KOPT-K1 (cell line): ENCODE data around the gene STK33.

Experiments used
- H3K27ac ChIP-seq: fragments of 200-600 bp; sonication (generic); 2 replicates; pipeline ENCODE4 v1.5.1; 2016; ENCODE audit warnings: antibody characterized with exemption, mild to moderate bottlenecking, low read depth, low read length; ENCODE audit not compliant: poor library complexity, severe bottlenecking
- H3K36me3 ChIP-seq: fragments of 200-600 bp; sonication (generic); 2 replicates; pipeline ENCODE4 v1.5.1; 2017; ENCODE audit warnings: antibody characterized with exemption, mild to moderate bottlenecking, low read length, moderate library complexity; ENCODE audit not compliant: insufficient read depth
- H3K9me3 ChIP-seq: fragments of 200-600 bp; sonication (generic); 2 replicates; pipeline ENCODE4 v1.5.1; 2017; ENCODE audit warnings: antibody characterized with exemption, low read length, mild to moderate bottlenecking; ENCODE audit not compliant: insufficient read depth, poor library complexity, severe bottlenecking

Gene STK33

DNA sequence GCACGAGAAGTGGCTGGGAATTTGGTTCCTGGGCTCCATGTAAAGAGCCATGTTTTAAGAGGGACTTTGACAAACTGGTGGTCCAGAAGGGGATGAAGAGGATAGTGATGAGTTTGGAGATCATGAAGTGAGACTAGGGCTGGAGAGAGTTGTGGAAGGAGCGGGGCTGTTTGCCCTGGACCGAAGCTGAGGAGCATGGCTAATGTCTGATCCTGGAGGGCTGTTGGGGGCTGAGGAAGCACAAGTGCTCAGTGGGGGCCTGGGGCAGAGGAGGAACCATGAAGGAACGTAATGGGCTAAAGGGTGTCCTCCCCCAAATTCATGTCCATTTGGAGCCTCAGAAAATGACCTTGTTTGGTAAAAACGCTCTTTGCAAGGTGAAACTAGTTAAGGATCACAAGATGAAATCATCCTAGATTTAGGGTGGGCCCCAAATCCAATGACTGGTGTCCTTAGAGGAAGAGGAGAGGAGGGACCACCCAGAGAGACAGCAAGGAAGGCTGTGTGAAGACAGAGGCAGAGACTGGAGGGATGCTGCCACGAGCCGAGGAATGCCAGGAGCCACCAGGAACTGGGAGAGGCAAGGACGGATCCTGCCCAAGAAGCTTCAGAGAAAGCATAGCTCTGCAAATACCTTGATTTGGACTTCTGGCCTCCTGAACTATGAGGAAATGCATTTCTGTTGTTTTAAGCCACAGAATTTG lies 223.1 kb downstream of the STK33 start:
- no peaks in the 10 kb centered on the region for H3K9me3 ChIP-seq
- H3K36me3 ChIP-seq, result no peaks in the 10 kb centered on the region
- H3K27ac ChIP-seq, result no peak overlapping the region

DNA sequence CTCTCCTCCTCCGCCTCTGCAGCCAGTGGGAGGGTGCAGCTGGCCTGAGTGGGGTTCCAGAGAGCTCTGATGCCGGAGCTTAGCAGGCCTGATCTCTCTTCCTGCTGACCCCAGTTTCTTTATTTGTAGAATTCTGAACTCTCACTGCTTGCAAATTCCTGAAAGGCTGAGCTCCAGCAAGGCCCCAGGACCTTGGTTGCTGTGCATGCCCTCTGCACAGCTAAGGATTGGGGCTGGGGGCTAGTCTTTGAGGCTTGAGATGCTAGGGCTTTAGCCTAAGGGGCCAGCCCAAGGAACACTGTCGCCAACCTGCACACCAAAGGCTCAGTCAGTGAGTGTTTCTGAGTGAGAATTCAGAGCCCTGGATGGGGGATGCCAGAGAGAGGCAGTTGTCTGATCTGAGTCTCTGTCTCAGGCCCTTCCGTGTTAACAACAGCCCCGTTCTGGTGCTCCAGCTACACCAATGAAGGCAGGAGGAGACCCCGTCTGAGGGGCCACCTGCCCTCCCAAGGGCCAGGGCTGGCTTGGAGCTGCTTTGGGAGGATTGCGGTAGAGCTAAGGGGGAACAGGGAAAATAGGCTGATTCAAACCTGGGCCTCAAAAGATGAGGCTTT lies 224.3 kb downstream of the STK33 start:
- no peak overlapping the region for H3K27ac ChIP-seq
- no peaks in the 10 kb centered on the region for H3K36me3 ChIP-seq

DNA sequence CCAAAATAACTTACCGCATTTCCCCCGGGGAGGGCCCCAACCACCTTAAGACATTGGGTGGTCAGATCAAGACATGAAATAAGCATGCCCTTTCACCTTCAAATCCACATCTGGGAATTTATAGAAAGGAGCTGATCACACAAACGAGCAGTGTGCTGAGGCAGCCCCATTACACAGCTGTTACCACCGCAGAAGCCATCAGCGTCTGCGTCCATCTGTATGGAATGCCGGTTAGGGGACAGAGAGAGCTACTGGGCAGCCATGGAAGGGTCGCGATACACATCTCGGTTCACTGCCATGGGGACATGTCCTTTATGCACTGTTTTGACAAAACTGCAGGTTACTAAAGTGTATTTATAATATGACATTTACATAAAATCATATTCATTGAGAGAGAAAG lies 225.3 kb downstream of the STK33 start:
- no peaks in the 10 kb centered on the region for H3K9me3 ChIP-seq
- H3K36me3 ChIP-seq, result no peaks in the 10 kb centered on the region
- H3K27ac ChIP-seq, result no peak overlapping the region

More for the DNA sequence above, 224.3 kb downstream of the STK33 start:
- no peaks in the 10 kb centered on the region for H3K9me3 ChIP-seq

DNA sequence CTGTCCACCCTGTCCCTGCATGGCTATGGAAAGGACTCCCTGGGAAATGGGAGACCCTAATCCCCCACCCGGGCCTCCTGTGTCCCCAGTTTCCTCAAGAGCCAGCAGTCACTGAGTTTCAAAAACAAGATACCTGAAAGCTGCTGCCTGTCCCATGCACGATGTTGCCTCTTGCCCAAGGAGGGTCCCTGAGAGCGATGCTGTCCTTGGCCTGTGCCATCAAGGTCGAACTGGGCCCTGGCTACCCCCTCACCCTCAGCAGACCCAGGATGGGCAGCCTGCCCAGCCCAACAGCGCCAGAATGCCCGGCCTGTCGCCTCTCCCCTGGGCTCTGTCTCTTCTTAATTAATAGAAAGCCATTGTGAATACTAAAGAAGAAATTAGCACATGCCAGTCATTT lies 225.8 kb downstream of the STK33 start:
- Histone ChIP-seq H3K27ac (no peak overlapping the region), H3K36me3 (no peaks in the 10 kb centered on the region), H3K9me3 (no peaks in the 10 kb centered on the region)

DNA sequence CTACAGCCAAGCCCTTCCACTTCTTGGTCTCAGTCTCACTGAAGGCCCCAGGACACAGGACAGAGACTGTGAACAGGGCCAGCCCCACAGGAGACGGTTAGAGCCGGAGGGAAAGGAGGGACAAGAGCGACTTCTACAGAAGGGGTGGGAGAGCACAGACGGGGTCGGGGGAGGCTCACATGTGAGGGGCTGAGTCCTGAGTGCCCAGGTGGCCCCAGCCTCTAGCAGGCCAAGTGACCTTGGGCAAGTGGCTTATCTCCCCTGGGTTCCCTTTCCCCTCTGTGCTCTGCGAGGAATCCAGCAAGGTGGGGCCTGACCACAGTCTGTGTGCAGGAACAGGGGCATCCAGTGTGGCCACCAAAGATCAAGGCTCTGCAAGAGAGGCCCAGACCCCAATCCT lies 227.7 kb downstream of the STK33 start:
- H3K9me3 ChIP-seq, result no peaks in the 10 kb centered on the region
- H3K27ac ChIP-seq, result no peak overlapping the region
- H3K36me3 ChIP-seq, result no peaks in the 10 kb centered on the region

DNA sequence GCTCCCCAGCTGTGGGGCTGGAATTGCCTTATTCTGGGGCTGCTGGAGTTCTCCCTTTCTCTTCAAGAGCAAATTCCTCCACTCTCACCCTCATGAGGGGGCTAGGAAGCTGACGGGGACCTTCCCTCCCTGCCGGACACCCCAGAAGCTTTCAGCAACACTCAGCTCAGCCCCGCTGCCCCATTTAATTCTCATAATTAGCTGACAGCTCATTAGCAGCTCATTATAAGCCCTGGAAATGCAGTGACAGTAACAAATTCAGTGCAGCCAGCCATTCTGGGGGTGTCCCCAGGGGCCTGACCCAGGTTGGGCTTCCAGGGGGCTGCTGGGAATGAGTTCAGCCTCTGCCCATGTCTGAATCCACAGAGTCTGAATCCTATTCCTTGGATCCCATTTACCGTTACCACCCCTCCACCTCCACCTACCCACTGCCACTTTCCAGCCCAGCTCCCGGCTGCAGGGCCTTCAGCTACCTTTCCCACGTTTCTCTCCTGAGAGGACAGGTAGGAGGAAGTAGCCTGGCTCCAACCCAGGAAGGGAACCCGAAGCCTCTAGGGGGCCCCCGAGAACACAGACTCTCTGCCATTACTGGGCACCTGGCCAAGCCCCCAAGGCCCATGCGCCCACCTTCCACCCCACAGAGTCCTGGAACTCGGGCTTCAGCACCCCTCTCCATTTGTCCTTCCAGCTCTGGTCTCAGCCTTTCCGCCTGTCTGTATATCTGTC lies 228.6 kb downstream of the STK33 start:
- Histone ChIP-seq H3K9me3 (no peaks in the 10 kb centered on the region), H3K27ac (no peak overlapping the region), H3K36me3 (no peaks in the 10 kb centered on the region)

DNA sequence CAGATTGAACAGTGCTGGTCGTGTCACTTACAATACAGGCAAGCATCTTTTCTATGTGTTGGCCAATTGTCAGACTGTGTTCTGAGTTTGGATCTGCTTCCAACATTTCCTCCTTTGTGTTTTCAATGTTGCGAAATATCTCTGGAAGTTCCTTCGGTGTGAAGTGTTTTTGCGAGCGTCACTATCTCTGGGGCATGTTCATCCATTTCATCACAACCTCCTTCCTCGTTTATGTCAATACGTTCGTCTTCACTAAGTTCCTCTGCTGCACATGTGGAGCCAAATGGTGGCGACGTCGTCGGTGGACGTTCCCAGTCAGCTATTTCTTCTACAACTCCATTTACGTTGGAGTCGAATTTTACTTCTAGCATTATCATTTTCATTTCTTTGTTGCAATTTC lies 230.1 kb downstream of the STK33 start:
- no peaks in the 10 kb centered on the region for H3K36me3 ChIP-seq
- H3K27ac ChIP-seq, result no peak overlapping the region
- H3K9me3 ChIP-seq, result no peaks in the 10 kb centered on the region

DNA sequence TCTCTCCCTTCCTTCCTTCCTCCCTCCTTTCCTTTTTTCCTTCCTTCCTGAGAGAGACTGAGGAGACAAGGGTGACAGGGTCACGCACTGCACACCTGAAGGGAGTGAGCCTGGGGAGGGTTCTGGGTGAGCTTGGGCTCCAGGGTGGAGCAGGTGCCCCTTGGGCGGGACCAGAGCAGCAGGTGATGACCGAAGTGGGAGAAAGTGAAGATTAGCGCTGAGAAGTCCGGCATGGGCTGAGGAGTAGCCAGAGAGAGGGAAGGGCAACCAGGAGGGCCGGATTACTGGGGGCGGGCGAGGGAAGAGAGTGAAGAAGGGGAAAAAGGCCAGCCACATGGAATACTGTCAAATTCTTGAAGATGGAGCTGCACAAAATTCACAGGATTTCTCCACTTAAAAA lies 231.1 kb downstream of the STK33 start:
- H3K9me3 ChIP-seq, result no peaks in the 10 kb centered on the region
- no peaks in the 10 kb centered on the region for H3K36me3 ChIP-seq
- H3K27ac ChIP-seq, result no peak overlapping the region

DNA sequence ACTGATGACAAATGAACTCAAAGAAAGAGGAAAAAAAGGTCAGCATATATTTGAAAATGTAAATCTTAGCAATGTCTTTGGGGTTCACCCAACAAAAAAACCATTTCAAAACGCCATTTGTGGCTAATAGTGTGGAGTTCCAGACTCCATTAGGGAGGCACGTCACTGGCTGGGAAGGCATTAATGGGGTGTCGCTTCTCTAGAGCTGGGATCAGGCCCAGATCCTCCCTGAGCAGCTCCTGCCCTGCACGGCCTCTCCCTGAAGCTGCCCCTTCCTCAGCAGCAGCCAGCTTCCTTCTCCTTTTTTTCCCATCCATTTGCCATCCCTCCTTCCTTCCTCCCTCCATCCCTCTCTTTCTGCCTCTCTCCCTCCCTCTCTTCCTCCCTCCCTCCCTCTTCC lies 231.5 kb downstream of the STK33 start:
- no peaks in the 10 kb centered on the region for H3K36me3 ChIP-seq
- no peak overlapping the region for H3K27ac ChIP-seq
- H3K9me3 ChIP-seq, result no peaks in the 10 kb centered on the region

DNA sequence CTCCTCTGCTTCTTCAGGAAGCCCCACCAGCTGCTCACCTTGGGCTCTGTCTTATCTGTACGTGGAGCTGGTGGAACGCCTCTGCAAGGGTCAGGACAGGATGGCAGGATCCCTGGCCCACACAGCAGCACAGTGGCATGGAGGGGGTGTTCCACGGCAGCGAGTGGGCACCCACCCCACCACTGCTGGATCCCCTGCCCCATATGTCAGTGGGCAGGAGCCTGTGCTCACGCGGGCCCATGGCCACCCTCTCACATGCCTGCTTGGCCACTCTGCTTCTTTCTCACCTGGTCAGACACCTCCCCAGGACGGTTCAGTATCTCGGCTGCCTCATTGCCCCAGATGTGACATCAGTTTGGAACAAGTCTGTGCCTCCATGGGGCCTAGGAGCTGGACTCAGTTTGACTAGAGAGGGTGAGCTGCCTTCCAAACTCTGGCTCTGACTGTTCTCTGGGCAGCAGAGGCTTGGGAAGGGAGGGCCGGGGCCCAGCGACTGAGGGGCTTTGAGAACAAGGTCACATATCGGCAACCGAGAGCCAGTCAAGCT lies 232.3 kb downstream of the STK33 start:
- no peaks in the 10 kb centered on the region for H3K9me3 ChIP-seq
- H3K27ac ChIP-seq, result no peak overlapping the region
- no peaks in the 10 kb centered on the region for H3K36me3 ChIP-seq

DNA sequence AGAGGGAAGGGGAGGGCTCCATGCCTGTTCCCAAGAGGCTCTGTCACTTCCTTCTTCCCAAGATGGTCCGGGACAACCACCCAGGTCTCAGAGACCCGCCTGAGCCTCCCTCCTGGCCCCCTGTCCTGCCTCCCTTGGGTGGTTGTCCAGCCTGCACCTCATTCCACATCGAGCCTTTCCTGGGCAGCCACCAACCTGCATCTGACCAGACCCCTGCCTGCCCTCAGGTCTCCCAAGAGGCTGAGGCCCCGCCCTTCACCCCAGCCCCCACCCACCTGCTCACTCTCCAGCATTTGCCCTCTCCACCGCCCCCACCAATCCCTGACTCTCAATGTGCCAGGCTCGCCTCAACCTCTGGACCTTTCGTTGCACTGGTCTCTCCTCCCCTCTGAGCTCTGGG lies 232.8 kb downstream of the STK33 start:
- no peaks in the 10 kb centered on the region for H3K9me3 ChIP-seq
- no peak overlapping the region for H3K27ac ChIP-seq
- no peaks in the 10 kb centered on the region for H3K36me3 ChIP-seq

DNA sequence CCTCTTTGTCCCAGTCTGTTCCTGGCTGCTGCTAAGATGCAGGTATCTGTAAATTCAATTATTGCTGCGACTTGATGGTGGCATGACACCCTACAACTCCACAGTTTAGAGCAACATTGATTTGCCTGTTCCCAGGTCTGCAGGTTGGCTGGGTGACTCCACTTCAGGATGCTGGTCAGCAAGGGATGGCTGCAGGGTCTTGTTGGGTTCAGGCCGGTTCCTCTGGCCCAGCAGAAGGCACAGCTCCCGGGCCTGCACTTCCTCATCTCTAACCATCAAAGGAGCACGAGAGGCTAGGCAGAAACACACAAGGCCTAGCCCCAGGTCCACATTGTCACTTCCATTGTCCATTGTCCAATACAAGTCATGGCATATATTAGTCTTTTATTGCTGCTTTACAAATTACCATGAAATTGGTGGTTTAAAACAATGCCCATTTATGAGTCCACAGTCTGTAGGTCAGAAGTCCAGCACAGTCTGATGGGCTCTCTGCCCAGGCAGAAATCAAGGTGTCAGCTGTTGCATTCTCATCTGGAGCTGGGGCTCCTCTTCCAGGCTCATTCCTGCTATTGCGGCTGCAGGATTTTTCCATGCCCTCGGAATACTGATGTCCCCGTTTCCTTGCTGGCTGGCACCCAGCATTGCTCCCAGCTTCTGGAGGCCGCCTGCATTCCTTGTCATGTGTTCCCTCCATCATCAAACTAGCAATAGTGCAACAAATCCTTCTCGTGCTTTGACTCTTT lies 233.8 kb downstream of the STK33 start:
- H3K27ac ChIP-seq, result no peak overlapping the region
- H3K36me3 ChIP-seq, result no peaks in the 10 kb centered on the region
- H3K9me3 ChIP-seq, result no peaks in the 10 kb centered on the region

DNA sequence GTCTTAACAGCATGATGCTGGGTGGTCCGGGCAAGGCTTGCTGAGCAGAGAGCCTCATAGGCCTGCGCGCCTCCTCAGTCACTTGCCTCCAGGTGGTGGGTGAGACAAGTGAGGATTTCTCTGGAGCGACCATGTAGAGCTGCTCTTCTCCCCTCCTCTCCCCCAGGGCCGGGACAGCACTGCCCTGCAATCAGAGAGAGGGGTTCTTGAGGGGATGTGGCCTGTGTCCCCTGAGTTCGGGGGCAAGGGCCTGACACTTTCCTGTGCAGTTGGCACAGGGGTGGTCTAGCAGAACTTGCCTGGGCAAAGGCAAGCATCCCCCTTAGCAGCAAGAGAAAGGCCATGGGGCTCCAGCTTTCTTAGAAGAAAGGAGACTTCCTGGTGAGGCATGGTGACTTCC lies 234.5 kb downstream of the STK33 start:
- no peaks in the 10 kb centered on the region for H3K36me3 ChIP-seq
- H3K27ac ChIP-seq, result no peak overlapping the region
- H3K9me3 ChIP-seq, result no peaks in the 10 kb centered on the region

DNA sequence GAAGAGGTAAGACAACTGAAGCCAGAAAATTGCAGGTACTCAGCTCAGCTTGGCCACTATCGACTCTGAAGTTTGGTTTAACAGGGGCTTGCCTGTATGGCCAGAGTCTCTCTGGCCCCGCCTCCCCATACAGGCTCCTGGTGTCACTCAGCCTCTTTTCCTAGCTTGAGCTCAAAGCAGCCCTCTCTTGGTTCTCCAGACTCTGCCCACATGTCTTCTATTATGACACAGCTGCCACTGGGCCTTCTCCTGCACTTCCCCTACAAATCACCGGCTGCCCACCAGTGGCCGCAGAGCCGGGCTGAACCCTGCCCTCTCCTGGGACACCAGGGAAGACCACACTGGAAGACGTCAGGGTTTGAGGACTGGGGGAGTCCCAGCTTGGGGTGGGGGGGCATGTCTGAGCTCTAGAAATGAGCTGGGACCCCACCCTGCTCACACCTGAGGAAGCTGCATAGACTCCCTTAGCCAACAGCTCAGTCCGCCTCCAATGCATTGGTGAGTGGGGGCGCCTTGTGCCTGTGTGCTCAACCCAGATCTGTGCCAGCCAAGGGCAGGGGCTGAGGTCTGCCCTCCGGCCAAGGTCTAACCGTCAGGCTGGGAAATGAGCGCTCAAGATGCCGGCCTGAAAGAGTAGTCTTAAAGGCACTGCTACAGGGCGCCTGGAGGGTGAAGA lies 236.0 kb downstream of the STK33 start:
- Histone ChIP-seq H3K36me3 (no peaks in the 10 kb centered on the region), H3K27ac (no peak overlapping the region), H3K9me3 (no peaks in the 10 kb centered on the region)
